HG03378 (cell line): Measurements from ENCODE around the gene PIK3CA.
A peak's percentile ranks its signal among the peaks of the same experiment; 100 is the strongest.
"Not testable (repeated sequence)": the region's sequence is repeated elsewhere in the genome, so short reads cannot be mapped to it uniquely, and the experiment has no call there.

Source experiments
- ATAC-seq: cut with Tn5 transposase; IDR thresholded peaks from one replicate; pipeline ENCODE4 v1.9.1; 2021; ENCODE audit warnings: mild to moderate bottlenecking, moderate library complexity; ENCODE audit not compliant: unreplicated experiment

Gene PIK3CA

GRCh38 chr3:179194931-179195330, 46.8 kb downstream of the PIK3CA start:
- ATAC-seq: no peak

GRCh38 chr3:179196098-179196497, 47.9 kb downstream of the PIK3CA start:
- peak; percentile 75 for ATAC-seq

GRCh38 chr3:179196700-179197099, 48.5 kb downstream of the PIK3CA start:
- ATAC-seq: no peak

- no peak for ATAC-seq
These were observed 52.6 kb downstream of the PIK3CA start for GRCh38 chr3:179200790-179201189.

- not testable (repeated sequence) for ATAC-seq
These were observed 67.4 kb downstream of the PIK3CA start for GRCh38 chr3:179215550-179215949.

GRCh38 chr3:179218213-179218612, 70.1 kb downstream of the PIK3CA start:
- ATAC-seq: not testable (repeated sequence)

GRCh38 chr3:179223548-179223947, 75.4 kb downstream of the PIK3CA start:
- ATAC-seq: no peak

GRCh38 chr3:179224584-179224983, 76.4 kb downstream of the PIK3CA start:
- no peak for ATAC-seq

GRCh38 chr3:179227349-179227748, 79.2 kb downstream of the PIK3CA start:
- ATAC-seq: no peak

GRCh38 chr3:179229177-179229576, 81.0 kb downstream of the PIK3CA start:
- ATAC-seq: no peak

- ATAC-seq: no peak
These were observed 84.9 kb downstream of the PIK3CA start for GRCh38 chr3:179233043-179233442.

- no peak for ATAC-seq
These were observed 86.0 kb downstream of the PIK3CA start for GRCh38 chr3:179234199-179234598.

- peak; percentile 88 for ATAC-seq
These were observed 88.6 kb downstream of the PIK3CA start for GRCh38 chr3:179236669-179237301.

GRCh38 chr3:179240299-179240698, 92.1 kb downstream of the PIK3CA start:
- ATAC-seq: not testable (repeated sequence)

GRCh38 chr3:179242859-179243258, 94.7 kb downstream of the PIK3CA start:
- not testable (repeated sequence) for ATAC-seq

- ATAC-seq: no peak
These were observed 96.7 kb downstream of the PIK3CA start for GRCh38 chr3:179244878-179245277.

GRCh38 chr3:179247289-179248015, 99.3 kb downstream of the PIK3CA start:
- ATAC-seq: no peak

- ATAC-seq: no peak
These were observed 102.8 kb downstream of the PIK3CA start, which contains the start of gene KCNMB3 for GRCh38 chr3:179250803-179251476. TSS of gene KCNMB3 (minus strand) at chr3:179251114. CDS start at chr3:179250990, 124 bp downstream.

GRCh38 chr3:179256813-179257212, 108.7 kb downstream of the PIK3CA start:
- ATAC-seq: no peak

GRCh38 chr3:179257742-179258141, 109.6 kb downstream of the PIK3CA start:
- ATAC-seq: not testable (repeated sequence)

- ATAC-seq: no peak
These were observed 110.7 kb downstream of the PIK3CA start for GRCh38 chr3:179258820-179259219.
